HUDEP-2 (cell line): Measurements from ENCODE around the gene PTPRM.

Experiments used
- DNase-seq, 76 experiments: peaks; one replicate each; lab custom pipeline; 2025; ENCODE audit not compliant: unreplicated experiment in 76 of 76; lab: John Stamatoyannopoulos, UW

The PTPRM gene

GRCh38 chr18:8329186-8329771 lies 762.2 kb downstream of the PTPRM start:
- no peak for DNase-seq

- no peak for DNase-seq
Measured at GRCh38 chr18:8330575-8330974, 763.5 kb downstream of the PTPRM start.

- no peak for DNase-seq
Measured at GRCh38 chr18:8332286-8332685, 765.2 kb downstream of the PTPRM start.

- no peak for DNase-seq
Measured at GRCh38 chr18:8333961-8334360, 766.8 kb downstream of the PTPRM start.

GRCh38 chr18:8337211-8337610 lies 770.1 kb downstream of the PTPRM start:
- no peak for DNase-seq

- no peak for DNase-seq
Measured at GRCh38 chr18:8339210-8339609, 772.1 kb downstream of the PTPRM start.

- DNase-seq: no peak
Measured at GRCh38 chr18:8339952-8340351, 772.8 kb downstream of the PTPRM start.

- no peak for DNase-seq
Measured at GRCh38 chr18:8341481-8342230, 774.5 kb downstream of the PTPRM start.

- no peak for DNase-seq
Measured at GRCh38 chr18:8348051-8348720, 781.1 kb downstream of the PTPRM start.

GRCh38 chr18:8349608-8350323 lies 782.6 kb downstream of the PTPRM start:
- DNase-seq: no peak

- no peak for DNase-seq
Measured at GRCh38 chr18:8350628-8351027, 783.5 kb downstream of the PTPRM start.

- no peak for DNase-seq
Measured at GRCh38 chr18:8351161-8351560, 784.0 kb downstream of the PTPRM start.

- no peak for DNase-seq
Measured at GRCh38 chr18:8354304-8354703, 787.2 kb downstream of the PTPRM start.

- no peak for DNase-seq
Measured at GRCh38 chr18:8356001-8356400, 788.9 kb downstream of the PTPRM start.

- no peak for DNase-seq
Measured at GRCh38 chr18:8357320-8357719, 790.2 kb downstream of the PTPRM start.

GRCh38 chr18:8358033-8358765 lies 791.1 kb downstream of the PTPRM start:
- no peak for DNase-seq

GRCh38 chr18:8359076-8359475 lies 792.0 kb downstream of the PTPRM start:
- DNase-seq: no peak

- DNase-seq: no peak
Measured at GRCh38 chr18:8359481-8359880, 792.4 kb downstream of the PTPRM start.

- DNase-seq: no peak
Measured at GRCh38 chr18:8361941-8362471, 794.9 kb downstream of the PTPRM start.

GRCh38 chr18:8362863-8363262 lies 795.7 kb downstream of the PTPRM start:
- DNase-seq: no peak
